ENCODE data around the gene FRK. TPM values are rescaled to one million over a fixed set of nuclear protein-coding genes. Genes with fewer than 3 reads are reported as not detected.

The FRK gene
- polyA plus RNA-seq, 1 donor (not counting 4 experiments of a cell fraction or from before 2014, with no cell fraction given): 2.4 TPM

- no peaks in the 10 kb centered on the region for H4K20me1 ChIP-seq (ENCODE audit: control insufficient read depth, extremely low read depth, insufficient read depth, low read length)
- no peak overlapping the region for H3K9ac ChIP-seq (ENCODE audit: control insufficient read depth, extremely low read depth, insufficient read depth, low read length)
- no peak overlapping the region for H3K27ac ChIP-seq (ENCODE audit: control insufficient read depth, insufficient read depth, low read length)
- dilution Hi-C loops (cut with MboI; ENCODE audit: extremely low pct_ligation_motif_present, low sequenced_read_pairs): no loop called here
- H3K9me1 ChIP-seq (ENCODE audit: control insufficient read depth, extremely low read depth, insufficient read depth, low read length): no peaks in the 10 kb centered on the region
- no peak for DNase-seq (ENCODE audit: low read depth, low spot score)
- TF ChIP-seq EZH2 (IDR thresholded peaks at IDR 0.05; ENCODE audit: low read length) (no peak), CTCF (optimal IDR thresholded peaks at IDR 0.05 in 1 of 3, IDR thresholded peaks at IDR 0.05 in 1 of 3, conservative IDR thresholded peaks at IDR 0.05 in 1 of 3; ENCODE audit: extremely low read depth in 1 of 3, insufficient read depth in 2 of 3, low read length in 3 of 3) (no peak)
- H3K27me3 ChIP-seq (ENCODE audit: control insufficient read depth, extremely low read depth, insufficient read depth, low read length): no peaks in the 10 kb centered on the region
- H3K36me3 ChIP-seq (ENCODE audit: control insufficient read depth in 2 of 2, extremely low read depth in 1 of 2, insufficient read depth in 2 of 2, low read length in 2 of 2): peaks cover 0 to 4% of the 10 kb centered on the region in 2 experiments
- peaks cover 15% of the 10 kb centered on the region for H3K79me2 ChIP-seq (ENCODE audit: control insufficient read depth, insufficient read depth, low read length)
- H3K4me2 ChIP-seq (ENCODE audit: control insufficient read depth, extremely low read depth, insufficient read depth, low read depth, low read length): no peak overlapping the region
- H2AFZ ChIP-seq (ENCODE audit: control insufficient read depth, low read length): no peak overlapping the region
- H3K9me3 ChIP-seq (ENCODE audit: control insufficient read depth, low read depth, low read length): no peaks in the 10 kb centered on the region
- H3K4me1 ChIP-seq (ENCODE audit: control insufficient read depth, extremely low read depth, insufficient read depth, low read length): peaks cover 11% of the 10 kb centered on the region
- no peak overlapping the region for H3K4me3 ChIP-seq (ENCODE audit: control insufficient read depth in 2 of 3, extremely low read depth in 1 of 3, insufficient read depth in 2 of 3, low read depth in 1 of 3, low read length in 3 of 3)
- no peak for FAIRE-seq
These were observed 43.9 kb upstream of the FRK start for GRCh38 chr6:116104636-116105035.

GRCh38 chr6:116102873-116103272 is 42.2 kb upstream of the FRK start:
- Histone ChIP-seq H4K20me1 (ENCODE audit: control insufficient read depth, extremely low read depth, insufficient read depth, low read length) (no peaks in the 10 kb centered on the region), H3K79me2 (ENCODE audit: control insufficient read depth, insufficient read depth, low read length) (peaks cover 15% of the 10 kb centered on the region), H3K27me3 (ENCODE audit: control insufficient read depth, extremely low read depth, insufficient read depth, low read length) (no peaks in the 10 kb centered on the region), H3K4me2 (ENCODE audit: control insufficient read depth, extremely low read depth, insufficient read depth, low read depth, low read length) (no peak overlapping the region), H3K27ac (ENCODE audit: control insufficient read depth, insufficient read depth, low read length) (no peak overlapping the region), H3K36me3 (ENCODE audit: control insufficient read depth in 2 of 2, extremely low read depth in 1 of 2, insufficient read depth in 2 of 2, low read length in 2 of 2) (peaks cover 0 to 4% of the 10 kb centered on the region in 2 experiments), H3K9ac (ENCODE audit: control insufficient read depth, extremely low read depth, insufficient read depth, low read length) (no peak overlapping the region), H3K9me3 (ENCODE audit: control insufficient read depth, low read depth, low read length) (no peaks in the 10 kb centered on the region), H3K4me3 (ENCODE audit: control insufficient read depth in 2 of 3, extremely low read depth in 1 of 3, insufficient read depth in 2 of 3, low read depth in 1 of 3, low read length in 3 of 3) (no peak overlapping the region), H3K9me1 (ENCODE audit: control insufficient read depth, extremely low read depth, insufficient read depth, low read length) (no peaks in the 10 kb centered on the region), H2AFZ (ENCODE audit: control insufficient read depth, low read length) (no peak overlapping the region), H3K4me1 (ENCODE audit: control insufficient read depth, extremely low read depth, insufficient read depth, low read length) (peaks cover 11% of the 10 kb centered on the region)
- TF ChIP-seq CTCF (optimal IDR thresholded peaks at IDR 0.05 in 1 of 3, IDR thresholded peaks at IDR 0.05 in 1 of 3, conservative IDR thresholded peaks at IDR 0.05 in 1 of 3; ENCODE audit: extremely low read depth in 1 of 3, insufficient read depth in 2 of 3, low read length in 3 of 3) (no peak), EZH2 (IDR thresholded peaks at IDR 0.05; ENCODE audit: low read length) (no peak)
- dilution Hi-C loops (cut with MboI; ENCODE audit: extremely low pct_ligation_motif_present, low sequenced_read_pairs): no loop called here
- DNase-seq (ENCODE audit: low read depth, low spot score): no peak
- FAIRE-seq: no peak

All from keratinocyte (primary cell).